Stimulated activated CD4-positive, alpha-beta T cell treated with anti-CD3 and anti-CD28 coated beads, Interleukin-1b, Interleukin-23, amount 100 ng/mL, for 24 hours (primary cell): ENCODE measurements around the gene SLAIN1.
A peak's percentile ranks its signal among the peaks of the same experiment; 100 is the strongest.

Experiments used
- DNase-seq, 4 experiments: peaks; one replicate each; pipeline ENCODE4 v3.0.0-alpha.2; 2020; ENCODE audit warnings: low read depth in 4 of 4, low spot score in 1 of 4

The SLAIN1 gene

GRCh38 chr13:77751513-77752456 lies 54.3 kb downstream of the SLAIN1 start:
- DNase-seq = peak in 3 of 4 experiments; percentile 7 to 18 (median 14)

DNA sequence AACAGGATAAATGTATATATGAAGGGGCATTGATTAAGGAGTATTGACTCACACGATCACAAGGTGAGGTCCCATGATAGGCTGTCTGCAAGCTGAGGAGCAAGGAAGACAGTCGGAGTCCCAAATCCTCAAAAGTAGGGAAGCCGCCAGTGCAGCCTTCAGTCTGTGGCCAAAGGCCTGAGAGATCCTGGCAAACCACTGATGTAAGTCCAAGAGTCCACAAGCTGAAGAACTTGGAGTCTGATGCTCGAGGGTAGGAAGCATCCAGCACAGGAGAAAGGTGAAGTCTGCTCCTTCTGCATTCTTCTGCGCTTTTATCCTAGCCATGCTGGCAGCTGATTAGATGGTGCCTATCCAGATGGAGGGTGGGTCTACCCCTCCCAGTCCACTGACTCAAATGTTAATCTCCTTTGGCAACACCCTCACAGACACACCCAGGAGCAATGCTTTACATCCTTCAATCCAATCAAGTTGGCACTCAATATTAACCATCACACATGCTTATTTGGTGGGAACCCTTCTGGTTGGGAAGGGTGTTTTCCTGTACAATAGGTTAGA lies 55.1 kb downstream of the SLAIN1 start:
- no peak for DNase-seq

- DNase-seq = no peak
Observed at GRCh38 chr13:77760893-77761292, 63.4 kb downstream of the SLAIN1 start.

DNA sequence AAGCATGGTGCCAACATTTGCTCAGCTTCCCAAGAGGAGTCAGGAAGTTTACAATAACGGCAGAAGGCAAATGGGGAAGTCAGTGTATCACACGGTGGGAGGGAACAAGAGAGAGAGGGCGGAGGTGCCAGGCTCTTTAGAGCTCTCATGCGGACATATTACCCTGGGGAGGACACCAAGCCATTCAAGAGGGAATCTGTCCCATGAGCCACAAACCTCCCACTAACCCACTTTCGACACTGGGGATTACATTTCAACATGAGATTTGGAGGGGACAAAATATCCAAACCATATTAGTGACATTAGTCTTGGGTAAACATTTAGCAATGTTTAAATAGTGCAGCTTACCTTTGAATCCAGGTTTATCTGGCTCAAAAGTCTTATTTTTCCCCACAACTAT lies 69.9 kb downstream of the SLAIN1 start:
- DNase-seq = no peak

GRCh38 chr13:77774181-77774580 lies 76.7 kb downstream of the SLAIN1 start:
- DNase-seq = no peak

DNA sequence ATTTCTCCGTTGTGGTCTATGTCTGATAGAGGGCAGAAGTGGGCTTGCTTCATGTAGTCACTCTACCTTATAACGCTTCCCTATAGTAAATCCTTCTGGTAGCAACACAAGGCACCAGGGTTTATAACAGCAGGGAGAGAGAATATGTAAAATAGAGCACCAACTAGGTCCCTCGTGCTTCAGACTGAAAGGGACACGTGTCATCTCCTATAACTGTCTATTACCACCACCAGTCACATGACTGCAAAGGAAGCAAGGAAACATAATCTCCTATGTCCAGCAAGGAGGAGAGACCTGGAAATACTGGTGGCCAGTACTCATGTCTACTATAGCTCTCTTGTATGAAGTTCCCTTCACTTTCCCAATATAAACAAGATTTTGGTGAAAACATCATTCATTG lies 79.2 kb downstream of the SLAIN1 start:
- no peak for DNase-seq

- DNase-seq = no peak
Observed at GRCh38 chr13:77779552-77780272, 82.2 kb downstream of the SLAIN1 start.

- no peak for DNase-seq
Observed at GRCh38 chr13:77781808-77782207, 84.3 kb downstream of the SLAIN1 start.

DNA sequence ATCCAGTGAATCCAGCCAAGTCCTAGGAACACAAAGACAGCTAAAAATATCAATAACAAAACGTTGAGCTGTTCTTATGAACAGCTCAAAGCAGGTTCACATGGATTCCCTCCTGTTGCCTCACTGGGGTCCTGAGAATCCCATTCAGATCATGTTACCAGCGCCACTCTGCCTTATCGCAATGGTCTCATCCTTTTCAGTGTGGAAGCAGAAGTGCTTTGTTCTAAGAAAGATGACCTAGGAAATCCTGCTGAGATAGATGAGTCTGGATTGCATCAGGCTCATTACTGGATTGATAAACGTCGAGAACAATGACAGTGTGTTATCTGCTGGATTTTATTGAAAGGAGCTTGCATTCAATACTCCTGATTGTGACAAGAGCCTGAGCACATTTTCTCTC lies 87.0 kb downstream of the SLAIN1 start:
- DNase-seq = no peak

DNA sequence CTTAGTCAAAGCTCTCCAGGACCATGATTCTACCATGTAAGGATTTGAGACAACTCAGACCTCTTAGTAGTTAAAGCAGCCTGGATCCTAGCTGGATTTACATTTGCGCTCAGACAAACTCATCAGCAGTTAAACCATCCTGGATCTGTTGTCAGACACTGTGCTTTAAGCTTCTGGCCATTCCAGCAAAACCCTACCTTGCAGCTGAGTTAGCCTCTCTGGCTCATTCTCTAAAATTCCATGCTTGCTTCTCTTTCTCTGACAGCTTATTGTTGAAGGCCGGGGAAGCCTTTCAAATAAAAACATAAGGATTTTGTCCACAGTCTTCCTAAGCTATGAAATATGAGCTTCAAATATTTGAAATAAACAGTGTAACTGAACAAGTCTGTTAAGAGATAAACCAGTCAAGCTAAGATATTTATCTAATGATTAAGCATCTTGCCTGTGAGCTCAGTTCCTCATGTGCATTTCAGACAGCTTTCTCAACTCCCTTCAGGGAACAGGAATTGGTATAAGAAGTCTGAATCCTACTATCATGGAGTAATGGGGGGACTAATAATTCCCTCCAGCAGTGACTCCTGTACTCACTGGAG lies 89.3 kb downstream of the SLAIN1 start:
- DNase-seq = no peak

GRCh38 chr13:77789376-77789775 lies 91.9 kb downstream of the SLAIN1 start:
- DNase-seq = no peak

DNA sequence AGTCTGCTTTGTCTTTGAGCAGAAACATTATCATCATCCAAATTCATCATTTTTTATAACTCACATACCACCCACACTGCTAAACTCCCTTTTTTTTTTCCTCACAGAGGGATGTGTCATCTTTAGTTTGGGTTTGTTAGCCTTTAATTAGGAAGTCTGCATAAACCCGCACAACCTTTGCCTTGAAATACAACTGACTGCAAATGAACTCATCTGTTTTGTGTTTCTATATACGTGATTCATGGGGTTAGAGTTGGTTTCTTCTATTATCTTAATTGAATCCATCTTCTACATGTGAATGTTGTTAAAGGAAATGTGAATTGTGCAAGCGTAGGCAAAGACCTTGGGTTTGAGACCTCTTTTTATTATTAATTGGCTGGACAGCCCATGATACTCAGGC lies 102.7 kb downstream of the SLAIN1 start:
- no peak for DNase-seq

DNA sequence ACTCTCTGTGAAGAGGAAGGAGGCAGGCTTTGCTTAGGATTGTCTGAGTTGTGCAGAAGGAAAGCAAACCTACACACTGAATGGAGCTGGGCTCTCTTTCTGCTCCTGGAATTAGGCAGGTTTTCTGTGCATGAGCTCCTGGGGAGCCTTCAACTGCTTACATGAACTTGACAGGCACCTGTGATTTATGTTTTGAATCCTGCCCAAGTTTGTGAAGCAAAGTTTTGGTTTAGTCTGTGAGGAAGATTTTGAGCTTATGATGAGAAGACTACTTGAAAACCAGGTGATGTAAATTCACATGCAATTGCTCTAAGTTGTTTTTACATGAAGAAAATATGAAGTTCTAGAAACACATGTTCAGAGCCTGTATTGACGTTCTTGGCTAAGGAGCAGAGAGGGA lies 109.0 kb downstream of the SLAIN1 start:
- DNase-seq = no peak

DNA sequence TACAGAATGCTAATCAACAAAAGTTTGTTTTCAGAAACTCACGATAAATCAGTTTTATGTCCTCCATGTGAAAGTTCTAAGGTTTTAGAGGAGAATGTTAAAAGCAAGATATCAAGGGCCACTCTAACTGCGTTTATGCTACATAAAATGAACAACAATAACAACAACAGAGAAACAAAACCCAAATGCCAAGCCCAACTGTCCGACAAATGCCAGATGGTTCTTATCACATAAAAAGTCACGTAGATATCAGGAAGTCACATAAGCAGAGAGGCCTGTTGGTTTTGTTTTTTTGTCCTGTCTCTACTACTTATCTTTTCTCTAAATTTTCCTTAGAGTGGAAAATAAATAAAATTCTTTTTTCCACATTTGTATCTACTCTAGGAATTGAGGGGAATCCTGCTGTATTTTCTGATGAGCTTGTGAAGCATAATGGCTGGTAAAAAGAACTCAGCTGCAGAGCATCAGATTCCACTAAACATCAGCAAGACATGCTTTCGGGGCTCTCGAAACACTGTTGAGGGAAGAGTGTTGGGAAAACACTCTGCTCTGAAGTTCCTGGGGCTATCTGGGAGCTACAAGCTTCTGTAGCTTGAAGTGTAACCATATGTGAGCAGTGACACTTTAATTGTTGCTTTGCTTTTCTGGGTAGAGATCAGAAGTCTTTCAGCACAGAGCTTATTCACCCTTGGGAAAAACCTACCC lies 110.1 kb downstream of the SLAIN1 start:
- no peak for DNase-seq

- DNase-seq = no peak
Observed at GRCh38 chr13:77810430-77810829, 112.9 kb downstream of the SLAIN1 start.

DNA sequence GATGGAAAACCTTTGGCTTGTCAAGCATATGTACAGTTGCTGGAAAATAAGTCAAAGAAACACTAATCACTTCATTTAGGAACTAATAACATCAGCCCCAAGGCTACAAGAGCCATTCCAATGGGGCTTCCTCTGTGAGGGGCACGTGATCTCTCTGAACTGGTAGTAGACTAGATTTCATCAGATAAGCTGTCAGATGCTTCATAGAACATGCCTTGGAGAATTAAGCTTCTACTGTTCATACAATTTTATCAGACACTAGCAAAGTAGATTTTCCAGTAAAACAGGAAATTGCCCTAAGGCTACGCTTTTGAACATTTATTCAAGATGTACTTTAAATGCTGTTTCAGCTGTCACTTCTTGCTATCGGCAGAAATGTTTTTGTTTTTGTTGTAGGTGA lies 113.4 kb downstream of the SLAIN1 start:
- DNase-seq = no peak

- DNase-seq = no peak
Observed at GRCh38 chr13:77811381-77811780, 113.9 kb downstream of the SLAIN1 start.

DNA sequence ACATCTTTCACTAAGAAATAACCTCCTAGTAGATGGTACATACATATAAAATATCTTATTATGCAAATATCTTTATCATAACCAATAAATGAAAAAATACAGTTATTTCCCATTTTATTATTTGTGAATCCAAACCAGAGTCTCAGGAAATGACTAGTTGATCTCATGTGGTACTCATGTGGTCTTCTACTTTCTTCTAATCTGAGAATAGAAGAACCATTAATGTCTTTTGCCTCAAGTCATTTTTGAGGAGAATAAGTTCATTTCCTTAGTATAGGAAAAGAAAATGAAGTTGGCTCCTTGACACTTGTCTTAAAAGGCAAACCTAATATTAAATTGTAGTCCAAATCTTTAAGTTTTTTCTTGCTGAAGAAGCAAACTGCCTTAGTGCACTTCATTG lies 114.5 kb downstream of the SLAIN1 start:
- DNase-seq = no peak
